KOPT-K1 (cell line): ENCODE measurements around the gene XRCC3.

Experiments
- H3K27ac ChIP-seq: fragments of 200-600 bp; sonication (generic); 2 replicates; pipeline ENCODE4 v1.5.1; 2016; ENCODE audit warnings: antibody characterized with exemption, mild to moderate bottlenecking, low read depth, low read length; ENCODE audit not compliant: poor library complexity, severe bottlenecking
- H3K36me3 ChIP-seq: fragments of 200-600 bp; sonication (generic); 2 replicates; pipeline ENCODE4 v1.5.1; 2017; ENCODE audit warnings: antibody characterized with exemption, mild to moderate bottlenecking, low read length, moderate library complexity; ENCODE audit not compliant: insufficient read depth
- H3K9me3 ChIP-seq: fragments of 200-600 bp; sonication (generic); 2 replicates; pipeline ENCODE4 v1.5.1; 2017; ENCODE audit warnings: antibody characterized with exemption, low read length, mild to moderate bottlenecking; ENCODE audit not compliant: insufficient read depth, poor library complexity, severe bottlenecking

Gene XRCC3

GRCh38 chr14:103723748-103724081 lies 8.5 kb upstream of the XRCC3 start:
- H3K27ac ChIP-seq = no peak overlapping the region
- no peaks in the 10 kb centered on the region for H3K9me3 ChIP-seq
- H3K36me3 ChIP-seq = peaks cover 33% of the 10 kb centered on the region

GRCh38 chr14:103721334-103722120 lies 6.3 kb upstream of the XRCC3 start:
- peaks cover 21% of the 10 kb centered on the region; the same call in 1 of the 2 replicates for H3K36me3 ChIP-seq
- peak overlapping the region; percentile 63 for H3K27ac ChIP-seq

GRCh38 chr14:103719751-103720150 lies 4.5 kb upstream of the XRCC3 start:
- peak overlapping the region; percentile 63 for H3K27ac ChIP-seq
- peaks cover 9% of the 10 kb centered on the region; the same call in 1 of the 2 replicates for H3K36me3 ChIP-seq
- no peaks in the 10 kb centered on the region for H3K9me3 ChIP-seq

More at GRCh38 chr14:103721334-103722120, 6.3 kb upstream of the XRCC3 start:
- H3K9me3 ChIP-seq = no peaks in the 10 kb centered on the region

GRCh38 chr14:103718572-103718971 lies 3.3 kb upstream of the XRCC3 start:
- Histone ChIP-seq H3K27ac (peak overlapping the region; percentile 63), H3K36me3 (peaks cover 10% of the 10 kb centered on the region), H3K9me3 (no peaks in the 10 kb centered on the region)

GRCh38 chr14:103716899-103717411 lies 1.7 kb upstream of the XRCC3 start:
- Histone ChIP-seq H3K9me3 (no peaks in the 10 kb centered on the region), H3K36me3 (peaks cover 26% of the 10 kb centered on the region), H3K27ac (peak overlapping the region; percentile 62)

GRCh38 chr14:103716091-103716801 lies 995 bp upstream of the XRCC3 start:
- Histone ChIP-seq H3K27ac (peak overlapping the region; percentile 62), H3K36me3 (peaks cover 33% of the 10 kb centered on the region), H3K9me3 (no peaks in the 10 kb centered on the region)

- Histone ChIP-seq H3K9me3 (no peaks in the 10 kb centered on the region), H3K36me3 (peaks cover 53% of the 10 kb centered on the region), H3K27ac (peak overlapping the region; percentile 87)
Measured at GRCh38 chr14:103714063-103714724, 1.1 kb downstream of the XRCC3 start.

- no peaks in the 10 kb centered on the region for H3K9me3 ChIP-seq
- H3K27ac ChIP-seq = peak overlapping the region; percentile 87
- peaks cover 61% of the 10 kb centered on the region for H3K36me3 ChIP-seq
Measured at GRCh38 chr14:103713304-103714062, 1.8 kb downstream of the XRCC3 start.

GRCh38 chr14:103712633-103713247 lies 2.5 kb downstream of the XRCC3 start:
- peaks cover 66% of the 10 kb centered on the region for H3K36me3 ChIP-seq
- H3K9me3 ChIP-seq = no peaks in the 10 kb centered on the region
- peak overlapping the region; percentile 87 for H3K27ac ChIP-seq

GRCh38 chr14:103711516-103712431 lies 3.5 kb downstream of the XRCC3 start:
- Histone ChIP-seq H3K27ac (peak overlapping the region; percentile 87), H3K36me3 (peaks cover 71% of the 10 kb centered on the region), H3K9me3 (no peaks in the 10 kb centered on the region)

- Histone ChIP-seq H3K36me3 (peaks cover 80% of the 10 kb centered on the region), H3K27ac (no peak overlapping the region), H3K9me3 (no peaks in the 10 kb centered on the region)
Measured at GRCh38 chr14:103710771-103711377, 4.4 kb downstream of the XRCC3 start.

GRCh38 chr14:103709814-103710213 lies 5.4 kb downstream of the XRCC3 start:
- Histone ChIP-seq H3K9me3 (no peaks in the 10 kb centered on the region), H3K36me3 (peaks cover 90% of the 10 kb centered on the region), H3K27ac (no peak overlapping the region)

- peaks cover 100% of the 10 kb centered on the region for H3K36me3 ChIP-seq
- no peaks in the 10 kb centered on the region for H3K9me3 ChIP-seq
- no peak overlapping the region for H3K27ac ChIP-seq
Measured at GRCh38 chr14:103708750-103709187, 6.5 kb downstream of the XRCC3 start.
